Measurements from ENCODE around the gene B4GALT3. TPM values are rescaled to one million over a fixed set of nuclear protein-coding genes. Genes with fewer than 3 reads are reported as not detected.

The B4GALT3 gene

GRCh38 chr1:161131523-161132409 lies 45.5 kb downstream of the B4GALT3 start:
- Histone ChIP-seq H3K27me3 (ENCODE audit: control insufficient read depth, insufficient read depth, low read length) (no peaks in the 10 kb centered on the region), H3K36me3 (ENCODE audit: insufficient read depth, low read length) (peaks cover 27% of the 10 kb centered on the region), H3K9me3 (replicated peaks; ENCODE audit: low read length) (no peaks in the 10 kb centered on the region), H3K9ac (ENCODE audit: low read depth, low read length) (peak overlapping the region; percentile 88), H3K4me2 (ENCODE audit: low read length) (peak overlapping the region; percentile 98), H3K4me3 (ENCODE audit: low read length) (peak overlapping the region; percentile 85), H3K4me1 (ENCODE audit: control insufficient read depth, insufficient read depth, low read length) (peaks cover 13% of the 10 kb centered on the region)

GRCh38 chr1:161130266-161130665 lies 47.0 kb downstream of the B4GALT3 start:
- no peak overlapping the region for H3K9ac ChIP-seq (ENCODE audit: low read depth, low read length)
- peaks cover 13% of the 10 kb centered on the region for H3K4me1 ChIP-seq (ENCODE audit: control insufficient read depth, insufficient read depth, low read length)
- H3K4me2 ChIP-seq (ENCODE audit: low read length): peak overlapping the region; percentile 98
- H3K9me3 ChIP-seq (replicated peaks; ENCODE audit: low read length): no peaks in the 10 kb centered on the region
- no peaks in the 10 kb centered on the region for H3K27me3 ChIP-seq (ENCODE audit: control insufficient read depth, insufficient read depth, low read length)
- H3K36me3 ChIP-seq (ENCODE audit: insufficient read depth, low read length): peaks cover 36% of the 10 kb centered on the region
- H3K4me3 ChIP-seq (ENCODE audit: low read length): peak overlapping the region; percentile 85

GRCh38 chr1:161128591-161129420 lies 48.5 kb downstream of the B4GALT3 start:
- H3K4me1 ChIP-seq (ENCODE audit: control insufficient read depth, insufficient read depth, low read length): peaks cover 13% of the 10 kb centered on the region
- H3K9me3 ChIP-seq (replicated peaks; ENCODE audit: low read length): no peaks in the 10 kb centered on the region
- H3K4me2 ChIP-seq (ENCODE audit: low read length): no peak overlapping the region
- no peak overlapping the region for H3K4me3 ChIP-seq (ENCODE audit: low read length)
- H3K36me3 ChIP-seq (ENCODE audit: insufficient read depth, low read length): peaks cover 46% of the 10 kb centered on the region
- no peak overlapping the region for H3K9ac ChIP-seq (ENCODE audit: low read depth, low read length)
- H3K27me3 ChIP-seq (ENCODE audit: control insufficient read depth, insufficient read depth, low read length): no peaks in the 10 kb centered on the region

GRCh38 chr1:161127649-161128048 lies 49.7 kb downstream of the B4GALT3 start:
- Histone ChIP-seq H3K36me3 (ENCODE audit: insufficient read depth, low read length) (peaks cover 55% of the 10 kb centered on the region), H3K4me1 (ENCODE audit: control insufficient read depth, insufficient read depth, low read length) (peaks cover 13% of the 10 kb centered on the region), H3K4me2 (ENCODE audit: low read length) (no peak overlapping the region), H3K4me3 (ENCODE audit: low read length) (no peak overlapping the region), H3K9me3 (replicated peaks; ENCODE audit: low read length) (no peaks in the 10 kb centered on the region), H3K9ac (ENCODE audit: low read depth, low read length) (no peak overlapping the region), H3K27me3 (ENCODE audit: control insufficient read depth, insufficient read depth, low read length) (no peaks in the 10 kb centered on the region)

- Histone ChIP-seq H3K9me3 (replicated peaks; ENCODE audit: low read length) (no peaks in the 10 kb centered on the region), H3K4me2 (ENCODE audit: low read length) (no peak overlapping the region), H3K36me3 (ENCODE audit: insufficient read depth, low read length) (peaks cover 70% of the 10 kb centered on the region), H3K4me3 (ENCODE audit: low read length) (no peak overlapping the region), H3K4me1 (ENCODE audit: control insufficient read depth, insufficient read depth, low read length) (peaks cover 19% of the 10 kb centered on the region), H3K27me3 (ENCODE audit: control insufficient read depth, insufficient read depth, low read length) (no peaks in the 10 kb centered on the region), H3K9ac (ENCODE audit: low read depth, low read length) (no peak overlapping the region)
These were observed 54.3 kb downstream of the B4GALT3 start for GRCh38 chr1:161122967-161123366.

- Histone ChIP-seq H3K4me2 (ENCODE audit: low read length) (no peak overlapping the region), H3K9ac (ENCODE audit: low read depth, low read length) (no peak overlapping the region), H3K27me3 (ENCODE audit: control insufficient read depth, insufficient read depth, low read length) (no peaks in the 10 kb centered on the region), H3K36me3 (ENCODE audit: insufficient read depth, low read length) (peaks cover 59% of the 10 kb centered on the region), H3K4me3 (ENCODE audit: low read length) (no peak overlapping the region), H3K9me3 (replicated peaks; ENCODE audit: low read length) (no peaks in the 10 kb centered on the region), H3K4me1 (ENCODE audit: control insufficient read depth, insufficient read depth, low read length) (peaks cover 19% of the 10 kb centered on the region)
These were observed 55.5 kb downstream of the B4GALT3 start for GRCh38 chr1:161121834-161122233.

Small RNA genes within 50 kb of the gene (small RNA-seq; reads per million reads assigned to genes)
- not detected for gene RF01225
